ENCODE measurements around the gene ERCC8. TPM values are rescaled to one million over a fixed set of nuclear protein-coding genes. Genes with fewer than 3 reads are reported as not detected.

Gene ERCC8
- total RNA-seq, 1 experiment from 2014 or later: 13.0 TPM

- no peaks in the 10 kb centered on the region for H3K9me3 ChIP-seq (ENCODE audit: insufficient read depth, low read depth)
- no peak overlapping the region for H3K27ac ChIP-seq
- H3K4me2 ChIP-seq: no peak overlapping the region
- no peak overlapping the region for H2AFZ ChIP-seq
- H3F3A ChIP-seq (ENCODE audit: insufficient read depth, low read depth): no peaks in the 10 kb centered on the region
- BruUV-seq (replicated peaks): no TSS peak
- no peaks in the 10 kb centered on the region for H3K27me3 ChIP-seq (ENCODE audit: insufficient read depth, low read depth)
- no peak for TF ChIP-seq EZH2 (IDR thresholded peaks at IDR 0.05; ENCODE audit: low read depth)
- no peak for TF ChIP-seq CTCF (conservative IDR thresholded peaks at IDR 0.05)
- intact Hi-C loops (cut with micrococcal nuclease; ENCODE audit: unreplicated experiment): no loop called here
- H3K9me2 ChIP-seq (ENCODE audit: insufficient read depth): no peaks in the 10 kb centered on the region
- POLR2A ChIA-PET (ENCODE audit: unreplicated experiment): interaction anchor here (0.6 kb wide), 1 partner anchor 1551 kb away, joined by 3 read pairs; the partner anchor contains the start of gene DIMT1
- H3K4me3 ChIP-seq: no peak overlapping the region
- CTCF ChIA-PET: no interaction called here
- H3K36me3 ChIP-seq (ENCODE audit: low read depth): no peaks in the 10 kb centered on the region
- no peaks in the 10 kb centered on the region for H3K79me2 ChIP-seq (ENCODE audit: low read depth)
- H3K4me1 ChIP-seq (replicated peaks; ENCODE audit: insufficient read depth): 0 out of 2 replicates have a peak, but pooled peaks cover 6% of the 10 kb centered on the region
- no peaks in the 10 kb centered on the region for H4K20me1 ChIP-seq (ENCODE audit: insufficient read depth)
- no peak for DNase-seq
Observed at GRCh38 chr5:60852317-60852716, 92.6 kb downstream of the ERCC8 start.

GRCh38 chr5:60851626-60852025 is 93.2 kb downstream of the ERCC8 start:
- no peaks in the 10 kb centered on the region for H3K79me2 ChIP-seq (ENCODE audit: low read depth)
- no peak overlapping the region for H2AFZ ChIP-seq
- CTCF ChIA-PET: no interaction called here
- POLR2A ChIA-PET (ENCODE audit: unreplicated experiment): interaction anchor here (0.6 kb wide), 1 partner anchor 1552 kb away, joined by 3 read pairs; the partner anchor contains the start of gene DIMT1
- H4K20me1 ChIP-seq (ENCODE audit: insufficient read depth): no peaks in the 10 kb centered on the region
- H3K27ac ChIP-seq: no peak overlapping the region
- intact Hi-C loops (cut with micrococcal nuclease; ENCODE audit: unreplicated experiment): no loop called here
- no peak overlapping the region for H3K4me3 ChIP-seq
- no peaks in the 10 kb centered on the region for H3K9me2 ChIP-seq (ENCODE audit: insufficient read depth)
- BruUV-seq (replicated peaks): no TSS peak
- H3K27me3 ChIP-seq (ENCODE audit: insufficient read depth, low read depth): no peaks in the 10 kb centered on the region
- no peak overlapping the region for H3K4me2 ChIP-seq
- H3F3A ChIP-seq (ENCODE audit: insufficient read depth, low read depth): no peaks in the 10 kb centered on the region
- no peaks in the 10 kb centered on the region for H3K36me3 ChIP-seq (ENCODE audit: low read depth)
- H3K4me1 ChIP-seq (replicated peaks; ENCODE audit: insufficient read depth): 0 out of 2 replicates have a peak, but pooled peaks cover 7% of the 10 kb centered on the region
- H3K9me3 ChIP-seq (ENCODE audit: insufficient read depth, low read depth): no peaks in the 10 kb centered on the region
- no peak for DNase-seq
- TF ChIP-seq EZH2 (IDR thresholded peaks at IDR 0.05; ENCODE audit: low read depth) (no peak), CTCF (conservative IDR thresholded peaks at IDR 0.05) (no peak)

GRCh38 chr5:60846298-60846697 is 98.6 kb downstream of the ERCC8 start:
- H3K79me2 ChIP-seq (ENCODE audit: low read depth): no peaks in the 10 kb centered on the region; the same call in 1 of the 2 replicates
- H3F3A ChIP-seq (ENCODE audit: insufficient read depth, low read depth): no peaks in the 10 kb centered on the region
- H3K9me2 ChIP-seq (ENCODE audit: insufficient read depth): no peaks in the 10 kb centered on the region
- no peak overlapping the region for H3K27ac ChIP-seq
- ChIA-PET CTCF (no interaction called here), POLR2A (ENCODE audit: unreplicated experiment) (no interaction called here)
- TF ChIP-seq CTCF (conservative IDR thresholded peaks at IDR 0.05) (no peak), EZH2 (IDR thresholded peaks at IDR 0.05; ENCODE audit: low read depth) (no peak)
- no peak overlapping the region for H3K4me2 ChIP-seq
- H3K27me3 ChIP-seq (ENCODE audit: insufficient read depth, low read depth): no peaks in the 10 kb centered on the region
- H3K4me3 ChIP-seq: no peak overlapping the region
- DNase-seq: no peak
- H2AFZ ChIP-seq: no peak overlapping the region
- H4K20me1 ChIP-seq (ENCODE audit: insufficient read depth): no peaks in the 10 kb centered on the region
- no peaks in the 10 kb centered on the region for H3K9me3 ChIP-seq (ENCODE audit: insufficient read depth, low read depth)
- intact Hi-C loops (cut with micrococcal nuclease; ENCODE audit: unreplicated experiment): no loop called here
- no TSS peak for BruUV-seq (replicated peaks)
- peaks cover 17% of the 10 kb centered on the region for H3K4me1 ChIP-seq (replicated peaks; ENCODE audit: insufficient read depth)
- H3K36me3 ChIP-seq (ENCODE audit: low read depth): no peaks in the 10 kb centered on the region
